Measurements from ENCODE around the gene FUCA1. TPM values are rescaled to one million over a fixed set of nuclear protein-coding genes. Genes with fewer than 3 reads are reported as not detected.
"Not testable (repeated sequence)": the region's sequence is repeated elsewhere in the genome, so short reads cannot be mapped to it uniquely, and the experiment has no call there.

Gene FUCA1
- total RNA-seq, 1 donor from 2014 or later = 12.6 TPM

GRCh38 chr1:23803674-23804073, 64.4 kb downstream of the FUCA1 start:
- Histone ChIP-seq H3K9ac (no peak overlapping the region), H3K9me3 (ENCODE audit: low read depth) (no peaks in the 10 kb centered on the region), H3K27me3 (peaks cover 16% of the 10 kb centered on the region), H3K4me1 (peaks cover 8% of the 10 kb centered on the region), H3K79me2 (ENCODE audit: low read depth) (no peaks in the 10 kb centered on the region), H3K36me3 (no peaks in the 10 kb centered on the region), H3F3A (ENCODE audit: low read depth) (peaks cover 29% of the 10 kb centered on the region), H3K27ac (no peak overlapping the region), H3K4me2 (no peak overlapping the region), H2AFZ (replicated peaks) (no peak overlapping the region), H3K4me3 (no peak overlapping the region), H4K20me1 (ENCODE audit: low read depth) (peaks cover 11% of the 10 kb centered on the region)
- H3K4me1 Mint-ChIP-seq = peaks cover 9% of the 10 kb centered on the region
- H3K4me3 Mint-ChIP-seq = no peak overlapping the region
- peaks cover 6% of the 10 kb centered on the region for H3K27me3 Mint-ChIP-seq (ENCODE audit: insufficient read depth, low read depth)
- TF ChIP-seq EZH2 (IDR thresholded peaks at IDR 0.05) (no peak), EZH2phosphoT487 (IDR thresholded peaks at IDR 0.05) (no peak)
- TF ChIP-seq, protein P1, sequence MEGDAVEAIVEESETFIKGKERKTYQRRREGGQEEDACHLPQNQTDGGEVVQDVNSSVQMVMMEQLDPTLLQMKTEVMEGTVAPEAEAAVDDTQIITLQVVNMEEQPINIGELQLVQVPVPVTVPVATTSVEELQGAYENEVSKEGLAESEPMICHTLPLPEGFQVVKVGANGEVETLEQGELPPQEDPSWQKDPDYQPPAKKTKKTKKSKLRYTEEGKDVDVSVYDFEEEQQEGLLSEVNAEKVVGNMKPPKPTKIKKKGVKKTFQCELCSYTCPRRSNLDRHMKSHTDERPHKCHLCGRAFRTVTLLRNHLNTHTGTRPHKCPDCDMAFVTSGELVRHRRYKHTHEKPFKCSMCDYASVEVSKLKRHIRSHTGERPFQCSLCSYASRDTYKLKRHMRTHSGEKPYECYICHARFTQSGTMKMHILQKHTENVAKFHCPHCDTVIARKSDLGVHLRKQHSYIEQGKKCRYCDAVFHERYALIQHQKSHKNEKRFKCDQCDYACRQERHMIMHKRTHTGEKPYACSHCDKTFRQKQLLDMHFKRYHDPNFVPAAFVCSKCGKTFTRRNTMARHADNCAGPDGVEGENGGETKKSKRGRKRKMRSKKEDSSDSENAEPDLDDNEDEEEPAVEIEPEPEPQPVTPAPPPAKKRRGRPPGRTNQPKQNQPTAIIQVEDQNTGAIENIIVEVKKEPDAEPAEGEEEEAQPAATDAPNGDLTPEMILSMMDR (IDR thresholded peaks at IDR 0.05) = no peak
- no peaks in the 10 kb centered on the region for H3K9me3 Mint-ChIP-seq
- H3K27ac Mint-ChIP-seq = no peak overlapping the region
- H3K36me3 Mint-ChIP-seq = peaks cover 5% of the 10 kb centered on the region
- no peak for DNase-seq (ENCODE audit: low spot score)

DNA sequence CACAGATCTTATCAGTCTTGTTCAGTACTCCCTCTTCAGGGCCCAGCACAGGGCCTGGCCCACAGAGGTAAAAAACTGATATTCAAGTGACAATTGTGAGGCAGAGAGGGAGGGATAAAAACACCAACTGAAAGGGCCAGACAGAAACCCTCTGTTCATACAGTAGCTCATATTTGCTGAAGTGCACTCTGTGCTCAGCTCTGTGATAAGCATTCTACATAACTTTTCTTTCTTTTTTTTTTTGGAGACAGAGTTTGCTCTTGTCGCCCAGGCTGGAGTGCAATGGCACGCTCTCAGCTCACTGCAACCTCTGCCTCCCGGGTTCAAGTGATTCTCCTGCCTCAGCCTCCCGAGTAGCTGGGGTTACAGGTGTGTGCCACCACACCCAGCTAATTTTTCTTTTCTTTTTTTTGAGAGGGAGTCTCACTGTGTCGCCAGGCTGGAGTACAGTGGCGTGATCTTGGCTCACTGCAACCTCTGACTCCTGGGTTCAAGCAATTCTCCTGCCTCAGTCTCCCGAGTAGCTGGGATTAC, 65.2 kb downstream of the FUCA1 start:
- not testable (repeated sequence) for H3K4me3 Mint-ChIP-seq; H3K4me3 ChIP-seq; H3K79me2 ChIP-seq (ENCODE audit: low read depth); H3K9me3 ChIP-seq (ENCODE audit: low read depth); H3K36me3 Mint-ChIP-seq; H3K4me2 ChIP-seq; H2AFZ ChIP-seq (replicated peaks); H3K4me1 Mint-ChIP-seq; H3K27ac Mint-ChIP-seq; H3K9ac ChIP-seq; H3K36me3 ChIP-seq; H3K27me3 Mint-ChIP-seq (ENCODE audit: insufficient read depth, low read depth); H3K4me1 ChIP-seq; DNase-seq (ENCODE audit: low spot score); H3K27ac ChIP-seq; H3K9me3 Mint-ChIP-seq
- H3F3A ChIP-seq (ENCODE audit: low read depth) = peaks cover 29% of the 10 kb centered on the region
- H4K20me1 ChIP-seq (ENCODE audit: low read depth) = peaks cover 14% of the 10 kb centered on the region
- peaks cover 16% of the 10 kb centered on the region for H3K27me3 ChIP-seq

GRCh38 chr1:23801876-23802275, 66.2 kb downstream of the FUCA1 start:
- H3K79me2 ChIP-seq (ENCODE audit: low read depth) = no peaks in the 10 kb centered on the region
- no peak overlapping the region for H2AFZ ChIP-seq (replicated peaks)
- Mint-ChIP-seq H3K4me1 (peaks cover 9% of the 10 kb centered on the region), H3K4me3 (peak overlapping the region; percentile 96), H3K27ac (no peak overlapping the region), H3K36me3 (no peaks in the 10 kb centered on the region), H3K27me3 (ENCODE audit: insufficient read depth, low read depth) (peaks cover 6% of the 10 kb centered on the region), H3K9me3 (no peaks in the 10 kb centered on the region)
- H3K36me3 ChIP-seq = no peaks in the 10 kb centered on the region
- no peak overlapping the region for H3K9ac ChIP-seq
- H3K27me3 ChIP-seq = peaks cover 16% of the 10 kb centered on the region
- no peak overlapping the region for H3K4me2 ChIP-seq
- DNase-seq (ENCODE audit: low spot score) = no peak
- no peak overlapping the region for H3K27ac ChIP-seq
- peaks cover 29% of the 10 kb centered on the region for H3F3A ChIP-seq (ENCODE audit: low read depth)
- peaks cover 8% of the 10 kb centered on the region for H3K4me1 ChIP-seq
- no peaks in the 10 kb centered on the region for H3K9me3 ChIP-seq (ENCODE audit: low read depth)
- TF ChIP-seq EZH2 (IDR thresholded peaks at IDR 0.05) = no peak
- TF ChIP-seq, protein P1 (IDR thresholded peaks at IDR 0.05) = no peak
- H4K20me1 ChIP-seq (ENCODE audit: low read depth) = peaks cover 14% of the 10 kb centered on the region
- no peak overlapping the region for H3K4me3 ChIP-seq

- Histone ChIP-seq H3K36me3 (no peaks in the 10 kb centered on the region), H3K9me3 (ENCODE audit: low read depth) (no peaks in the 10 kb centered on the region), H3F3A (ENCODE audit: low read depth) (peaks cover 29% of the 10 kb centered on the region), H4K20me1 (ENCODE audit: low read depth) (peaks cover 17% of the 10 kb centered on the region), H3K79me2 (ENCODE audit: low read depth) (no peaks in the 10 kb centered on the region), H3K4me2 (peak overlapping the region; percentile 79), H2AFZ (replicated peaks) (no peak overlapping the region), H3K27ac (no peak overlapping the region), H3K9ac (no peak overlapping the region), H3K4me3 (peak overlapping the region; percentile 83), H3K4me1 (peaks cover 8% of the 10 kb centered on the region), H3K27me3 (peaks cover 16% of the 10 kb centered on the region)
- Mint-ChIP-seq H3K4me1 (peaks cover 9% of the 10 kb centered on the region), H3K27me3 (ENCODE audit: insufficient read depth, low read depth) (peaks cover 6% of the 10 kb centered on the region), H3K36me3 (no peaks in the 10 kb centered on the region), H3K27ac (peak overlapping the region; percentile 11), H3K4me3 (peak overlapping the region; percentile 96), H3K9me3 (no peaks in the 10 kb centered on the region)
- no peak for DNase-seq (ENCODE audit: low spot score)
- TF ChIP-seq EZH2 (IDR thresholded peaks at IDR 0.05) (peak; percentile 35), EZH2phosphoT487 (IDR thresholded peaks at IDR 0.05) (no peak)
- TF ChIP-seq, protein P1 (IDR thresholded peaks at IDR 0.05) = no peak
Measured at GRCh38 chr1:23801338-23801748, 66.7 kb downstream of the FUCA1 start.

Measured in neural progenitor cell (in vitro differentiated cells).